HG03025 (cell line): ENCODE results near the gene LRRC47.
A peak's percentile ranks its signal among the peaks of the same experiment; 100 is the strongest.

Experiments
- ATAC-seq: cut with Tn5 transposase; IDR thresholded peaks from one replicate; pipeline ENCODE4 v1.9.1; 2021; ENCODE audit warnings: mild to moderate bottlenecking, moderate library complexity; ENCODE audit not compliant: unreplicated experiment, low FRiP score

The LRRC47 gene

DNA sequence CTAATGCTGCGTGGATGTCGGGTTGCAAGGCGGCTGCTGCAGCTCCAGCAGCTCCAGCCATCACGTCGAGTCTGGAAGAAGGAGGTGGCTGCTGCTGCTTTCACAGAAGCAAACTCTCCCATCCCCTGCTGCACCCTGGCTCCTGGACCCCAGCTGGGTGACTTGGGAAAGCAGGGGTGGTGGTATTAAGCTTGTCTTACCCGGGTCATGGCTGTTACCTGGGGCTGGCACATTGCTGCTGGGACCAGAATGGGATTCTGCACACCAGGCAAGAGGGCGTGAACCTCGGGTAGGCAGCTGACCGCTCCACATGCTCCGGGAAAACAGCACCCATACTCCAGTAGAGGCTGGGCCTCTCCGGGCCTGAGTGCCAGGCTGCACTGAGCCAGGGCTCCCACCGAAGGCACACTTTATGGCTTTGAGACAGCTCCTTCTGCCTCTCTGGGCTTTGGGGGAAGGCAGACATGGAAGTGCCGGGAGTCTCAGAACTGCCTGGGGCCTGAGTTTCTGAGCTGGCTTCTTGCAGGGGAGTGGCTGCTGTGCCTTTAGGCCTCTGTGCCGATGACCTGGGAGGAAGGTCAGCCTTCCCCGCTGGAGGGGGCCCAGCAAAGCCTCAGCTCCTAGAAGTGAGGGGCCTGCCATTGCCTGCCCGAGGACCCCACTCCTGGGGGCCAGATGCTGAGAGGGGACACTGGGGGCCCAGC lies 22.6 kb downstream of the LRRC47 start:
- no peak for ATAC-seq

DNA sequence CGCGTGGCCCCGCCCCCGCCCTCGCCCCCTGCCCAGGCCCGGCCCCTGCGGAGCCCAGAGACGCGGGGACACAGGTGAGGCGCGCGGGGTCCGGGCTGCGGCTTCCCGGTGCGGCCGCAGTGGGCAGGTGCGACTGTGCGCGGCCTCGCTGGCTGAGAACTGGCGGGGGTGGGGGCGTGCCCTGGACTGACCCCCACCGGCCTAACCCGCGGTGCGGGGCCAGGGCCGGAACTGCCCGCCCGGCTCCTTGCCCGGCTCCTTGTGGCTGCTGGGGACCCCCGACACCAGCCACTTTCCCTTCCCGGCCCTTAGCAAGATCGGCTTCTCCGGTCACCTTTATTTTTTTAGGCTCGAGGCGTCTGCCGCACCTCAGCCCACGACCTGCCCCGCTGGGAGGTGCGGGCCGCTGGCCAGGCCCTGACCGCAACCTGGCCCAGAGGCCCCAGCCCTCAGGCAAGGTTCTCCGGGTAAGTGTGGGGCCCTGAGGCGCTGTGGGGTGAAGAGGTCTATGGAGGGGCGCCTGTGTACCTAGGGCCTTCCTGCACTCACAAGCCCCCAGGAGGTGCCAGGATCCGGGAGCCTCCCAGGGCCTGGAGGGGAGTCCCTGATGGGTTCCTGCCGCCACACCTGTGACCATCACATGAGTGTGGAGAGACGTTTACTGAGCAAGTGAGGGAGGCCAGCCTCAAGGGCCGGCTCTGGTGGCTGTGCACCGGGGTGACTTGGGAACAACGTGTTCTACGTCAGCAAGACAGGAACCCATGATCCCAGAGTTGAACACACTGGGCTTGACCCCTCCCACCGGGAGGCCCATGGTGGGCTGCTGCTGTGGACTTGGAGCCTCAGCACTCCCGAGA lies 23.4 kb downstream of the LRRC47 start, which contains the start of gene SMIM1:
Gene SMIM1, plus strand, starts transcription at position 35 of the 857 bp plus-strand sequence. CDS start 2,625 bp downstream, outside the sequence.
- peak; percentile 25 for ATAC-seq

DNA sequence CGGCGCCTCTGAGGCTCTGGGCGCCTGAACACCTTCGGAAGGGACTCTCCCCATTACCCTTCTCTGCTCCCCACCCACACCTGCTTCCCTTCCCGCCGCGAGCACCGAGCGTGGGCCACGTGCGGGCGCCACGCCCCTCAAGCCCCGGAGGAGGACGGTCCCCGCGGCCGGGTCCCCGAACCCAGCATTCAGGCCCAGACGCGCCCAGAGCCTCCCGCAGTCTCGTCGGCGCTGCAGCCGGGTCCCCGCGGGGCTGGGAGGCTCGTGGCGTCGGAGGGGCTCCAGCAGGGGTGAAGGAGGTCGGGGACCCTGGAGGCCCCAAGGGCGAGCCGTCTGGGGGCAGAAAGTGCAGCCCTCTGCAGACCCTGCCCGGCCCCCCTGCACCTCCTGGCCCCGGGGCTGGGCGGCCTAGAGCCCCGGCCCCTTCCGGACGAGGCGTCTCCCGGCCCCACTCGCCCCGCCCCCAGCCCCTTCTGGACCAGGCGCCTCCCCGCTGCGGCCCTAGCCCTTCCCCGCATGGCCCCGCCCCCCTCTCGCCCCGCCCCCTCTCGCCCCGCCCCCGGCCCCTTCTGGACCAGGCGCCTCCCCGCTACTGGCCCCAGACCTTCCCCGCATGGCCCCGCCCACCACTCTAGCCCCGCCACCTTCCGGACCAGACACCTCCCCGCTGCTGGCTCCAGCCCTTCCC lies 24.1 kb downstream of the LRRC47 start:
- ATAC-seq = peak; percentile 38

DNA sequence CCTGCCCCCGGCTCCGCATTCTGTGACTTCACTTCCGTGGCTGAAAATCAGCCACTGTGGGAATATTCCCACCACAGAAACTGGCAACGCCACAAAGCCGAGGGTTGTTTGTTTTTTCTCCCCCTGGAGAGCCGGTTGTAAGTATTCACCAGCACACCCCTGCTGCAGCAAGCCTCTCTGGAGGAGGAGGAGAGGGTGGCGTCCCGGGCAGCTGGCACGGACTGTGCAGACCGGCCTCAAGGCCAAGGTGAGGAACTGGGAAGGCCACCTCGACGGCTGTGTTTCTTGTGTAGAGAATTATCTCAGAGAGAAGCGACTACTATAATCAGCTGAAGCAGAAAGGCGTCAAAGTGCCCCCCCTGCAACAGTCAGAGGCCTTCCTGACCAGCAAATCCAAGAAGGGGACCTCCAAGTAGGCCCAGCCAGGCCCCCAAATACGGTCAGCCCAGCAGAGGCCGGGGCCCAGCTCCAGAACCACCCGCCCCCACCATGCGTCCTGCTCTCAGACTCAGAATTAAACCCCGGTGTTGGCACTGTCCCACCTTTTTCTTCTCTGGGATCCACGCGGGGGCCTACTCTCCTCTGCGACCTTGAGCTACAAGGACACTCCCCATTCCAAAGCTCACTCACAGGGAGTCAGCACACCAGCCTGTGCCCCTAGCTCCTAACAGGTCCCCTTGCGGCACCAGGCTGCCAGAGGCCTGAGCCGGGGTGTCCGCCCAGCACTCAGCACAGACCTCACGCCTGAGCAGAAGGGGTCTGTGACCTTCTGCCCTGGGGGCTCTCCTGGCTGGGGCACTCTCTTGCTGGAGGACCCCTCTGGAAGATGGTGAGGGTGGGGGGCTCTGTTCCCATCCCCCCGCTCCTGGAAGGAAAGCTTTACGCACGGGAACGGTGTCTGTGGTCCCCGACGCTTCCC lies 24.9 kb downstream of the LRRC47 start:
- ATAC-seq = no peak

DNA sequence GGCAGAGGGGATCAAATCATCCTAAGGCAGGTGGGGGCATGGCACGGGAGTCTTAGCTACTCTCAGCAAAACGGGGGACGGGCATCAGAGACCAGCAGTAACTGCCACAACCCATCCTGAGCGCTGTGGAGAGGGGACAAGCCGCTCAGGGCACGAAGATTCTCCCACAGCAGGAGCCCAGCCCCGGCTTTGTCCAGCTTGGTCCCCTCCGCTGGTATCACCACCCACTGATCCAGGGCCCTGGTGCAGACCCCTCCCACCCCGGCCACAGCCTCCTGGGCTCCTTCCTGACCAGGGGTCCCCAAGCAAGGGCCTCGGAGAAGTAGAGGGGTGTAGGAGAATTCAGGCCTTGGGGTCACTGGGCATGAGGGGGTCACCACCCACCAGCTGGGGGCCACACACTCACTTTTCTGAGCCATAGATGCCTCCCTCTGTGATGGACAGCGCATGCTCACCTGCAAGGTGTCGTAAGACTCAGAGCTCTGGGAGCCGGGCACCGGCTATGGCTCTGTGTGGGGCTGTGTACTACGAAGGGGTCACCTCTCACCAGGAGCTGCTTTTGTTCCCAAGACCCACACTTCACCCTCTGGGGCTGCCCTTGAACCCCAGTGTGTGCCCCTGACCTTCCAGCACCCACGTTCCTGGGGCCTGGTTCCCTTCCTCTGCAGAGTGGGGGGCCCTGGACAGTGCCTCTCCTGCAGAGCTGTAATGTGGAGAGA lies 26.1 kb downstream of the LRRC47 start:
- ATAC-seq = no peak

DNA sequence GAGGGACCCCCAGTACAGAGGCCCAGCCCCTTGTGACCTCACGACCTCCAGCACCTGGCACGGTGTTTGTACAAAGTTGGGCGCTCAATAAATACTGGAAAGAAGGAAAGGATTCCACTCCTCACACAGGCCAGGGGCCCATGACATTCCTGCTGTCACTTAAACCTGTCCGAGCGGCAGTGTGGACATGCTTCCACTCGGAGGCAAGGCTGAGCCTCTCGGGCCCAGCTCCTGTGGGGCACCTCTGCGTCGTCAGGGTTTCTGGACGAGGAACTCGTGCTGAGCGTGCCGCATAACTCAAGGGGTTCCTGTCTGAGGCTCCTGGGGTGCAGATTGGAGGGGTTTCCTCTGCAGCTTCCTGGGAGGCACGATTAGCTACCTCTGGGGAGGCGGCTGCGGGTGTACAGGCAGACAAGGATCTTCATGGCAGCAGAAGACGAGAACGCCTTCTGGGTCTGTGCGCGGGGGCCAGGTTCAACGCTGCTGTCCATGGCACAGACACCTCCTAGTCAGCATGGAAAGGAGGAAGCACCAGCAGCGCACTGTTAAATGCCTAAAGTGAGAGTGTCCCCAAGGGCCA lies 27.4 kb downstream of the LRRC47 start:
- no peak for ATAC-seq

DNA sequence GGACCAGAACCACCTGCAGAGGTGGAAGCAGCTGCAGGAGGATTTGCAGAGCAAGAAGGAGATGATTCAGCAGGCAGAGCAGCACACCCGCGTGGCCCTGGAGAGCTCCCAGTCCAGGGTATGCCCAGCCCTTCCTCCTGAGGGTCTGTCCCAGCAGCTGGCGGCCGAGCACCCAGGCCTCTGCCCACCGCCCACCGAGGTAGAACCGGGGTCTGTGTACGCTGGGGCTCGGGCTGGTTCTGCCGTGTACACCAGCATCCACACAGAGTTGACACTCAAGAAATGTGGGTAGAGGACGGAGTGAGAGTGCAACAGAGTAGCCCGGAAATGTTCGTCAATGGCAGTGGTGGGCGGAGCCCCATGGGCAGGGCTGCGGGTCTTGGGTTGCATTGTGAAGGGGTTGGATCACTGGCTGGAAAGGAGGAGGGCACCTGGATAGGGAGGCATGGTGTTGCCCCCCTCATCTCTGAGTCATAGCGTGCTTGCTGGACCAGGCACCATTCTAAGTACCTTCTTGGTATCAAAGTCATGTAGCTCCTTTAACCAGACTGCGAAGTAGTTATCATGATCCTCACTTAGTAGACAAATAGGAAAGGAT lies 28.9 kb downstream of the LRRC47 start:
- ATAC-seq = no peak

DNA sequence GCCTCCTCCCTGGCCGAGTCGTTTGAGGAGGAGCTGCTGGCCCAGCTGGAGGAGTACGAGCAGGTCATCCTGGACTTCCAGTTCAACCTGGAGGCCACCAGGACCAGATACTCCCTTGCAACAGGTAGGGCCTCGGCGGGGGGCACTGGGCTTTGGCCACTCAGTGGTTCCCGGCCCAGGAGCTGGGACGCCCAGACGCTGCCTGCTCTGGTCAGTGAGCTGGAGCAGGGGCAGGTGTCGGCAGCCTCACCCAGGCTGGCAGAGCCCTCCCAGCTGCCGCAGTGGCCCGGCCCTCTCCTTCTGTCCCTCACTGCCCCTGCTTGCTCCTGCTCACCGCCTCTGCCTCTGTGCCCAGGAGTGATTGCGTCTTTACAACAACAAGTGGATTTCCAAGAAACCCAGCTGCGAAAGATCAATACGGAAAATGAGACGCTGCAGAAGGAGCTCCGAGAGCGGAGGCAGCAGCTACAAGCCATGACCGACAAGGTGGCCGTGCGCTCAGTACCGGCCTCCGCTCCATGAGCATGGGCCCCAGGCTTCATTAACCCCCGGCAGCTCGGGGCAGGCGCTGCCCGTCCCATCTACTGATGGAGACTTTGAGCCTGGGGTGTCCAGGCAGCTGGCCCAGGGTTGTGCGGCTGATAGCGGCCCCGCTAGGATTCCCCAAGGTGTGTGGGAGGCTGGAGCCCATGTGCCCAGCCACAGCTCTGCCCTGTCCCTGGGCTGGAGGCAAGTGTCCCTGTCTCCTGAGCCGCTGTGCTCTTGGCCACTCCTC lies 32.8 kb downstream of the LRRC47 start:
- ATAC-seq = no peak

DNA sequence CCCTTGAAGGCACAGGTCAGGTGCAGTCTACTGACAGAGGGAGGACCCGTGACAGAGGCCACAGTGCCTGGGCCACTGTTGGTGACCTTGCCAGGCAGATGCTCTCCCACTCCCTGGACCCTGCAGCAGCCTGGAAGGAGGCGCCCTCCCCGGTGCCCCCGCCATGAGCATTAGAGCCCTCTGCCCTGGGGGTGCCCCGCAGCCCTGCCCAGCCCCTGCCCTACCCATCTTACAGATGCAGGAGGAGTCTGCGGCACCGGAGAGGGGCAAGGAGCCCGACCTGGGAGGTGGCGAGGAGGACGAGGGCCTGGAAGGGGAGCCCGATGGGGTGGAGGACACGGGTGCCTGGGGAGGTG lies 33.4 kb downstream of the LRRC47 start:
- no peak for ATAC-seq

DNA sequence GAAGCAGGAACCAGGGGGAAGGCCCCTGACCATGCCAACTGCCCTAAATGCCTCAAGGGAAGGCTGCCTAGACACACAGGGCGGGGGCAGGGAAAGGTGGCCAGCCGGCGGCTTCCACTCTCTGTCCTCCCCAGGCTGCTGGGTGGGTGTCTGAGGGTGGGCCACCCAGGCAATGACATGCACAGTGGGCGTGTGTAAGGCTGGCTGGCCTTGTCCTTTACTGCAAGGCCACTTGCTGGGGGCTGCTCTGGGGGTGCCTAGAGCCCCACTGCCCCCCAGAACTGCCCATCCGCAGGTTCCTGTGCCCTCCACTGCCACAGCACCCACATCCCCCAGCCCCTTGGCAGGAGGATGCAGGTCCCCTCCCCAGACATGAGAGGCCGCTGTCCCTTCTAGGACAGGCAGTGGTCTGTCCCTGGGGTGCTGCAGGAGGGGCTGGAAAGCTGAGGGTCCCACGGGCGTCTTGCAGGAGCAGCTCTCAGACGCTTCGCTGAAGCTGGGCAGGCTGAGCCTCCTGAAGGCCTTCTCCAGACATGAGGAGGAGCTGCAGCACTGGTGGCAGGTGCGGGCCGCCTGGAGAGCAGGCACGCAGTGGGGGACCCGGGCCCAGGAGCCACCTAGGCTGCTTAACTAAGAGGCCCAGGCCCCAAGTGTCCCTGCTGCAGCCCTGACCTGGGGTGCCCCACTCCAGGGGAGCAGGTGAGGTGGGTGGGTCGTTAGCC lies 34.0 kb downstream of the LRRC47 start:
- no peak for ATAC-seq

DNA sequence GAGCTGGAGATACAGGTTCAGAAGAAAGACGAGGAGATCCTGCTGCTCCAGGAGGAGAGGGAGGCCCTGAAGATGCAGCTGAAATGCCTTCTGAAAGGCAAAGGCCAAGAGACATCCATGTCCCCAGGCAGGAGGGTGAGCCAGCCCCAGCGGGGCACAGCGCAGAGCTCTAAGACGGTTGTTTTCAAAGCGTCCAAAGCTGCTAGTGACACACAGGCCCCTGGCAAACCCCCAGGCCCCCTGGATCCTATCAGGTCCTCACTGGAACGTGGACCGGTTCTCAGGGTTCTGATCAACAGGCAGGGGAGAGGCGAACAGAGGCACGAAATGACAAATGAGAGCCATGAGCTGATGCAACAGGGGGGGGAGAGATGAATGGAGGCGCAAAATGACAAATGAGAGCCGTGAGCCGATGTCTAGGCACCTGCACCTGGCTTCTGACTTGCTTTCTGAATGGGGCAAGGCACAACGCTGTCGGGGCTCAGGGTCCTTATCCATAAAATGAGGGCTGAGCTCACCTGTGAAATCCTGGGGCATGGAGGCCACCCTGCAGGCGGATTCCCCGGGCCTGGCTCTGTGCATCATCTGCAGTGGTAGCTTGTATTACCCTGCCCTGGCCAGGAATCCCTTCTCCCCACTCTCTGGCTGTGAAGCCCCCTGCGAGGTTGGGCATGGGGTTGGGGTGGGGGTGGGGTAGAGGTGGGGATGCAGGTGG lies 34.8 kb downstream of the LRRC47 start:
- no peak for ATAC-seq

DNA sequence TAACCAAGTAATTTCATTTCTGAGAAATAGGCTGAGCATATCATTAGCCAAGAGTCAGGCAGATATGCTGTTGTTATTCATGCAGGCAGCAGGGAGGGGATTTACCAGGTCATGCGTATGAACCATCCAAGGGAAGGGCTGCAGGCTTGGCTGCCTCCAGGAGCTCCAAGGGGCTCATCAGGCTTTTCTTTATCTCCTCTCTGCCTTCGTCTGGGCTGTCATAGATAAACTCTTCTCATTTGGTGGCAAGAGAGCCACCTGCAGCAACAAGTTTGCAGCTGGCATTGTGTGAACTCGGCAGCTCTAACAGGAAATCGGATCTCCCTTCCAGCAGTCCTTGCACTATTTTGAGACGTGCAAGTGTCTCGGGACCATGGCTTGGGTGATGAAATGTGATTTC lies 36.5 kb downstream of the LRRC47 start:
- ATAC-seq = no peak

DNA sequence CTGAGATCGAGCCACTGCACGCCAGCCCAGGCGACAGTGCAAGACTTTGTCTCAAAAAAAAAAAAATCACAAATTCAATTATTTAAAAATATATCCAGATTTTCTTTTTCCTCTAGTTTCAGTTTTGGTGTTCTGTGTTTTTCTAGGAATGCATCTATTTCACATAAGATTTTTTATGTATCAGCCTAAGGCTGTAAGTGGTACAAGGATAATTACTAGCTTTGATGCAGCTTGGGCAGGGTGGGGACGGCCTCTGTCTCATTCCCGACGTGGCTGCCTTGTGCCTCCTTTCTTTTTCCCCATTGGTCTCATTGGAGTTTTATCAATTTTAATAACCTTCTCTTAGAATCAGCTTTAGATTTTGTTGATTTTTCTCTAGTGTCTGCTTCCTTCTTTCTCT lies 37.1 kb downstream of the LRRC47 start:
- no peak for ATAC-seq

DNA sequence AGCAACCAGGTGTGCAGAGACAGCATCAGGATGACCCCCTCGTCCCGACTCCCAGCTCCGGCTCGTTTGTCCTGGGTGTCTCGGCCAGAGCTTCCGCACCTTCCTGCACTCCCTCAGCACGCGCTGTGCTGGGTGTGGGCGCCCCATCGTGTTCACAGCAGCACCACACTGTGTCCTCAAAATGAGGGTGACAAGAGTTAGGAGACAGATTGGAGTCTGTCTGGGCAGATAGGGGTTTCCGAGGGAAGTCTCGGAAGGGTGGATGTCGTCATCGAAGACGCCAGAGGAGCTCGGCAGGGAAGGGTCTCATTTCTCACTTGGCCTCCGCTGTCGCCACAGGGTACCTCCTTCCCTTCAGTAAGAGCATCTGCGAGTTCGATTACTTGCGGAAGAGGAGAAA lies 39.9 kb downstream of the LRRC47 start:
- ATAC-seq = no peak

DNA sequence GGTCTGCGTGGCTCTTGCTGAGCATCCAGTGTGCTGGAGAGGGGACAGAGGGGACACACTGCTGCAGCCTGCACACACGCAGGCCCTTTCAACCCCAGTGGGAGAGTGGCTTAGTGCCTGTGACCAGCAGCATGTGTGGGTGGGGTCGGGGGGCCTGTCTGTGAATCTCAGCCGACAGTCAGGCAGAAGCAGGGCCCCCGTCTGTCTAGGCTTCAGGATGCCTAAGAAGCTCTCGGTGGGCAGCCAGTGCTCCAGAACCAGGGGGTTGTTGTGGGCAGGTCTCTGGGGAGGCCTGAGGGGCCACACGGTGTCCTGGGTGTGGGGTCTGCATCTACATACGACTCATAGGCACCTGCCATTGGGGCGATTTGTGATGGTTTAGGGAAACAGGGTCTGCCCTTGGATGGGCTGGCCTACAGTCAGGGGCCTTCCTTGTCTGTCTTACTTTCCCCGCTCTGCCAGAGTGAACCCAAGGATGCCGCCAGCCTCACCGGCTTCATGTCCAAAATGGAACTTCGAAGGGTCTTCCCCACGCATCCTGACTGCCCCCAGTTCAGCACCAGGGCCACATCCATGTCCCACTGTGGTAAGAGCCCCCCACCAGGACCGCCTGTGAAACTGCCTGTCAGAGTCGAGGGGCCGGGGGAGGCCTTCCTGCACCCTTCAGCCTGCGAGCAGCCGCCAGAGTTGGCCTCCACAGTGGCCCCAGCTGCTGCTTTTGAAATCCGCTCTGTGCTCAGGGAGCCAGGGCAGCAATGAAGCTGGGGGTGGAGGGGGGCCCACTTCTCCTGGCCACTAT lies 42.4 kb downstream of the LRRC47 start:
- ATAC-seq = no peak

DNA sequence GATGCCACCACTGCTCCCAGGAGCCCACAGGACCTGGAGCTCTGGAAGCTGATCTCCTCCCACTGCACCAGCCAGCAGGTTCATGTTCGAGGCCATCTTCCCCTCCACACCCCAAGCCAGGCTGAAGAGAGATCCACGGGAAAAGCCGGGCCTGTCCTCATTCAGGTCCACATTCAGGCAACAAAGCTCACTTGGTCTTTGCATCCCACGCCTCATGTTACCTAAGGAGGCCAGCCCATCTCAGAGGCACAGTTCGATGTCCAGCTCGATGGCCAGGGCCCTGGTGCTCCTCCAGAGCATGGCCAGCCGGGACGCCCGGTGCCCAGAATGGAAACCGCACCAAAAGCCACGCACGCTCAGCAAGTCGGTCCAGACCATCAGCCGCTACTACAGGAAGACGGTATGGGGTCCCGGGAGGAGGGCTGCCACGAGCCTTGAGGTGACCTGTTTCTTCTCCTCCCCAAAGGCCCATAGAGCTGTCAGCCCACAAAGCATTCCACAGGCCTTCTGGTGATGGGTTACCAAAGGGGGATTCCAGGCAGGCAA lies 43.8 kb downstream of the LRRC47 start, which contains the start of gene CCDC27:
Gene CCDC27, plus strand, starts transcription at position 51 of the 546 bp plus-strand sequence. Its CDS starts 32 bp downstream, at position 83.
- no peak for ATAC-seq
